Aorta (tissue), 5 donors: ENCODE data around the gene MACF1. TPM values are rescaled to one million over a fixed set of nuclear protein-coding genes. Genes with fewer than 3 reads are reported as not detected.
A peak's percentile ranks its signal among the peaks of the same experiment; 100 is the strongest.
"Not testable (repeated sequence)": the region's sequence is repeated elsewhere in the genome, so short reads cannot be mapped to it uniquely, and the experiment has no call there.

Experiments
- ATAC-seq: fragments of 200-7000 bp; cut with Tn5 transposase; one replicate; pipeline ENCODE4 v1.9.1; 2022; ENCODE audit warnings: moderate library complexity; ENCODE audit not compliant: low FRiP score
- DNase-seq, 2 donors: peaks; one replicate each; pipeline ENCODE4 v3.0.0-alpha.2; 2020
- H3K27ac ChIP-seq, 2 donors: one replicate each; pipeline ENCODE4 v1.5.1; 2013; ENCODE audit warnings: low read length in 2 of 2, mild to moderate bottlenecking in 2 of 2, moderate library complexity in 2 of 2, control low read depth in 1 of 2, inconsistent platforms in 1 of 2, low read depth in 1 of 2
- H3K27me3 ChIP-seq, 2 donors: one replicate each; pipeline ENCODE4 v1.6.1; 2013; ENCODE audit warnings: control low read depth in 1 of 2, low read length in 1 of 2, mild to moderate bottlenecking in 1 of 2, moderate library complexity in 1 of 2; ENCODE audit not compliant: insufficient read depth in 2 of 2, control insufficient read depth in 1 of 2
- H3K36me3 ChIP-seq, 2 donors: one replicate each; pipeline ENCODE4 v1.6.1; 2013; ENCODE audit warnings: control low read depth in 1 of 2, low read length in 1 of 2, mild to moderate bottlenecking in 1 of 2; ENCODE audit not compliant: insufficient read depth in 2 of 2, control insufficient read depth in 1 of 2
- H3K4me1 ChIP-seq, 2 donors: one replicate each; pipeline ENCODE4 v1.6.1; 2013; ENCODE audit warnings: low read length in 2 of 2, control low read depth in 1 of 2, mild to moderate bottlenecking in 1 of 2, moderate library complexity in 1 of 2; ENCODE audit not compliant: insufficient read depth in 2 of 2, control insufficient read depth in 1 of 2
- H3K4me3 ChIP-seq, 2 donors: one replicate each; pipeline ENCODE4 v1.5.1; 2013; ENCODE audit warnings: low read length in 2 of 2, control low read depth in 1 of 2, mild to moderate bottlenecking in 1 of 2
- H3K9me3 ChIP-seq: one replicate; pipeline ENCODE4 v1.6.1; 2013; ENCODE audit warnings: mild to moderate bottlenecking, low read length; ENCODE audit not compliant: control insufficient read depth
- WGBS, 2 donors: extraction: QIAGEN DNeasy Blood & Tissue Kit; methylation state at CpG; one replicate each; pipeline ENCODE4 v1.1.7; 2013; 5-methylcytosine and 5-hydroxymethylcytosine counted together
- intact Hi-C, 2 donors: fragments of 100-400 bp; cut with DNase I; formaldehyde crosslinking; loops; one replicate each; pipeline versions ENCODE4 v1.14.2 to v1.15.0; 2022
- polyA plus RNA-seq, 2 donors: library from polyadenylated mRNA; stranded (reverse); fragments of 200-250 nt; gene quantifications; one replicate each; pipeline ENCODE4 v1.2.3, GENCODE V29; 2013
- total RNA-seq, 2 donors: library from RNA; stranded (reverse); fragmentation: NEBNext Ultra II Directional; extraction: Animal tissue kit (Norgen Biotek cat#: 25700); gene quantifications; one replicate each; pipeline ENCODE4 v1.2.1, GENCODE V29; 2021
- donor health status: healthy with polysubstance abuse.
- donor health status: Bipolar disorder and iron deficiency.
- donor health status: DM: no; HTN: no; CAD: no.
- donor health status: DM: no; HTN: no; CAD: no.
- donor health status: DM: yes; HTN: yes; CAD: no.

Gene MACF1
- total and polyA plus RNA-seq, 4 donors: 38.9 to 785 (median 386) TPM

DNA sequence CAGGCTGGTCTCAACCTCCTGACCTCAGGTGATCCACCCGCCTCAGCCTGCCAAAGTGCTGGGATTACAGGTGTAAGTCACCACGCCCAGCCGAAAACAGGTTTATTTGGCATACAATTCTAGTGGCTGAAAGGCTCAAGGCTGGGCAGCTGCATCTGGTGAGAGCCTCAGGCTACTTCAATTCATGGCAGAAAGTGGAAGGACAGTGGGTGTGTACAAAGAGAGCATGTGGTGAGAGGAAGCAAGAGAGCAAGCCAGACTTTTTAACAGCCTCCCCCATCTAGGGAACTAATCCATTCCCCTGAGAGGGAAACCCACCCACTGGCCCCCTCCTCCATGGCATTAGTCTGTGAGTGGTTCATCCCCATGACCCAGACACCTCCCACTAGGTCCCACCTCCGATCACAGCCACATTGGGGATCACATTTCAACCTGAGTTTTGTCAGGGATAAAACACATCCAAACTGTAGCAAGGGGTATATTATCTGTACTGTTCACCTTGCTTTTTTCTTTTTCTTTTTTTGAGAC is 296.4 kb downstream of the MACF1 start:
- Histone ChIP-seq H3K4me1 (no peaks in the 10 kb centered on the region), H3K27ac (no peak overlapping the region), H3K9me3 (no peaks in the 10 kb centered on the region), H3K4me3 (no peak overlapping the region), H3K27me3 (no peaks in the 10 kb centered on the region), H3K36me3 (no peaks in the 10 kb centered on the region)
- ATAC-seq: no peak
- 91 to 92% methylated on average over 4 of the region's 4 CpGs for WGBS, 2 donors
- DNase-seq: peak; percentile 11 to 15
- intact Hi-C loops: no loop called here

DNA sequence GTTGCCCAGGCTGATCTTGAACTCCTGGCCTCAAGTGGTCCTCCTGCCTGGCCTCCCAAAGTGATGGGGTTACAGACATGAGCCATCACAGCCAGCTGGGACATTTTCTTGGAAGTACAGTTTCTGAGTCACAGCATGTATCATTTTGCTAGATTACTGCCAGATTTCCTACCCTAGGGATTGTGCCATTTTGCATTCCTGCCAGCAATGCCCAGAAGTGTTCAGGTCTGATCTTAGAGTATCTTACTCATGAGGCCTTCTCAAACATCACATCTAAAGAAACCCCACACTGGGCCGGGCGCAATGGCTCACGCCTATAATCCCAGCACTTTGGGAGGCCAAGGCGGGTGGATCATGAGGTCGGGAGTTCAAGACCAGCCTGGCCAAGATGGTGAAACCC is 297.2 kb downstream of the MACF1 start:
- DNase-seq (peak; percentile 21 to 43), ATAC-seq (no peak)
- no peak overlapping the region for H3K4me3 ChIP-seq
- H3K9me3 ChIP-seq: no peaks in the 10 kb centered on the region
- no peaks in the 10 kb centered on the region for H3K27me3 ChIP-seq
- no peaks in the 10 kb centered on the region for H3K4me1 ChIP-seq
- 72 to 73% methylated on average over 5 of the region's 5 CpGs for WGBS, 2 donors
- H3K27ac ChIP-seq: no peak overlapping the region
- intact Hi-C loops: no loop called here
- no peaks in the 10 kb centered on the region for H3K36me3 ChIP-seq

DNA sequence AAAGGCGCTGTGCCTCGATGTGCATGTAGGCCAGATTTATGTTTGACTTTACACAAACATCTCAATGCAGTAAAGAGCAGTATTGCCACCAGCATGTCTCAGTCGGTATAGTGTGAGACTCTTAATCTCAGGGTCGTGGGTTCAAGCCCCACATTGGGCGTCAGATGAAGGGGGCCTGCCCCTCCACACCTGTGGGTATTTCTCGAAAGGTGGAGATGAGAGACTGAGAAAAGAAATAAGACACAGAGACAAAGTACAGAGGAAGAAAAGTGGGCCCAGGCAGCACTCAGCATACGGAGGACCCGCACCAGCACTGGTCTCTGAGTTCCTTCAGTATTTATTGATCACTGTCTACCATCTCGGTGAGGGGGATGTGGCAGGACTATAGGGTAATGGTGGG is 299.9 kb downstream of the MACF1 start:
- peak; percentile 26 to 27 for DNase-seq
- H3K27ac ChIP-seq, H3K4me1 ChIP-seq, H3K27me3 ChIP-seq, H3K36me3 ChIP-seq, H3K4me3 ChIP-seq, ATAC-seq, H3K9me3 ChIP-seq, intact Hi-C loops: not testable (repeated sequence)
- 81% methylated on average over 9 of the region's 9 CpGs for WGBS, 2 donors

DNA sequence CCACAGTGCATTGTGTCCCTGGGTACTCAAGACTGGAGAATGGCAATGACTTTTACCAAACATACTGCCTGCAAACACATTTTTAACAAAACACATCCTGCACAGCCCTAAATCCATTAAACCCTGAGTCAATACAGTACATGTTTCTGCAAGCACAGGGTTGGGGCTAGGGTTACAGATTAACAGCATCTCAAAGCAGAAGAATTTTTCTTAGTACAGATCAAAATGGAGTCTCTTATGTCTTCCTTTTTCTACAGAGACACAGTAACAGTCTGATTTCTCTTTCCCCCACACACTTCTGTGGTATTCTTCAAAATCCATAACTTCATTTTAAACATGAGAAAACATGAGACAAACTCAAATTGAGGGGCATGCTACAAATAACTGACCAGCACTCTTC is 300.8 kb downstream of the MACF1 start:
- H3K9me3 ChIP-seq: no peaks in the 10 kb centered on the region
- no peaks in the 10 kb centered on the region for H3K36me3 ChIP-seq
- ATAC-seq (no peak), DNase-seq (no peak)
- intact Hi-C loops: no loop called here
- no peaks in the 10 kb centered on the region for H3K27me3 ChIP-seq
- H3K27ac ChIP-seq: no peak overlapping the region
- H3K4me3 ChIP-seq: no peak overlapping the region
- no peaks in the 10 kb centered on the region for H3K4me1 ChIP-seq

DNA sequence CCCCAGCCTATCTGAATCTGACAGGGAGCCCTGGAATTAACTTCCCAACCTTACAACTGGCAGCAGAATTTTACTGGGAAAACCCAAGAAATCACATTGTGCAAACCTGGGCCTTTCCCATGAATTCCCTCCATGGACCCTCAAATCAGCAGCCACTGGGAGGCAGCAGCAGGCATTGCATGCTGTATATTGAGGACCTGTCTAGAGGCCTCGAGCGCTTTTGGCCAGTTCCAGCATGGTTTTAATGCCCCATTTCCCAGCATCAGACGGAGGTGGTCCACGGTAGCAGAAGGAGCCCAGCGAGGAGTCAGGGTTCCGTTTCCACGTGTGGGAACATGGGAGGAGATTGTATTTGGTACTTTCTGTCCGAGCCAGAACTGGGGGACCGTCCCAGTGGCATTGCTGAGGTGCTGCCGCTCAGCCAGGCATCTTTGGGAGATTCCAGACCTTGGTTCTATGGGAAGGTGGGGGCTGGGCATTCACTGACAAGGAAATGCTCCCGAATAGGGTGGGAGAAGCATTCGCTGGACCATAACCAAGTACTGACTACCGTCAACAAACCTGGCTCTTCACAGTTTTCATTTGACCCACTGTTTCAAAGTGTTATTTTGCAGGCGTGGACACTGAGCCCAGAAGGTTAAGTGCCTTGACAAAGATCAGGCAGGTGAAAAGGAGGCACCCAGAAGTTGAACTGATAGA is 302.9 kb downstream of the MACF1 start:
- Histone ChIP-seq H3K27ac (no peak overlapping the region), H3K9me3 (no peaks in the 10 kb centered on the region), H3K36me3 (no peaks in the 10 kb centered on the region), H3K4me1 (no peaks in the 10 kb centered on the region), H3K27me3 (no peaks in the 10 kb centered on the region), H3K4me3 (no peak overlapping the region)
- intact Hi-C loops: no loop called here
- DNase-seq (peak; percentile 9 to 55), ATAC-seq (no peak)
- 77% methylated on average over 14 of the region's 14 CpGs for WGBS, 2 donors

DNA sequence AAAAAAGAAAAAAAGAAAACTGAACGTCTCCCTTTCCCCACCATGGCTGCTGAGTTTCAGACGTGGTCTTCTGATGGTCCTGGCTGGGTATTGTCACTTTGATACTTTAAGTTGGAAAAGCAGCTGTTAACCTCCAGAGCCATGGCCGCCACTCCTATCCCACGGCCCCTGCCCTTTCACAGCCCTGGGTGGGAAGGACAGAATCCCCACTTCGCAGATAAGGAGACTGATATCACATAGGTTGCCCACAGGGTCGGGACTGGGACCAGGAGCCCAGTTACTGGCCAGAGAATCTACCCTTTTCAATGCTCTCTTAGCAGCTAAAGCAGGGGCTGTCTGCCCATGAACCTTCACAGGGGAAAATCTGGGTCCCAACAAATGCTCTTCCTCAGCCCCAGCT is 303.8 kb downstream of the MACF1 start:
- WGBS, 2 donors: 87 to 92% methylated on average over 6 of the region's 6 CpGs
- Histone ChIP-seq H3K27ac (no peak overlapping the region), H3K4me1 (no peaks in the 10 kb centered on the region), H3K27me3 (no peaks in the 10 kb centered on the region), H3K36me3 (no peaks in the 10 kb centered on the region), H3K9me3 (no peaks in the 10 kb centered on the region), H3K4me3 (no peak overlapping the region)
- intact Hi-C loops: no loop called here
- DNase-seq (peak in 1 of 2 donors; percentile 61), ATAC-seq (no peak)

DNA sequence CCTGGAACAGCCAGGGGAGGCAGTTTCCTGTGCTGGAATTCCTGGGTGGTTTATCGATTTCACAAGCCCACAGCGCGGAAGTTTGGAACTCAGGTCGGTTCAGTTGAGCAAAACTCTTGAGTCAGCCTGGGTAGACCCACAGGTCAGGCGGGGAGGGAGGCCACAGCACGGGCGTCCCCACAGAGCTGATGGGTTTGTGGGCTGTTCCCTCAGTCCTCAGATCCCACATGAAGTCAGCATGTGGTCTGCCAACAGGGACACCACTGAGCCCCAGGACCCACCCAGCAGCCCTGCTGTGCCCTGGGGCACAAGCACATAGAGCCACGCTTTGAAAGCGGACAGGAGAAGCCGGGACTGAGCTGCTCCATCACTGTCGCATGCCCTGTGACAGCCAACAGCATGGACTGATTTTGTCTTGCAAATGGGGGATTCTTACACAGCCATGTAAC is 304.4 kb downstream of the MACF1 start:
- H3K4me3 ChIP-seq: no peak overlapping the region
- ATAC-seq: no peak
- no peak overlapping the region for H3K27ac ChIP-seq
- no peaks in the 10 kb centered on the region for H3K36me3 ChIP-seq
- DNase-seq: peak; percentile 40 to 54
- no peaks in the 10 kb centered on the region for H3K4me1 ChIP-seq
- no peaks in the 10 kb centered on the region for H3K9me3 ChIP-seq
- WGBS, 2 donors: 82 to 84% methylated on average over 11 of the region's 11 CpGs
- H3K27me3 ChIP-seq: no peaks in the 10 kb centered on the region
- intact Hi-C loops: no loop called here

DNA sequence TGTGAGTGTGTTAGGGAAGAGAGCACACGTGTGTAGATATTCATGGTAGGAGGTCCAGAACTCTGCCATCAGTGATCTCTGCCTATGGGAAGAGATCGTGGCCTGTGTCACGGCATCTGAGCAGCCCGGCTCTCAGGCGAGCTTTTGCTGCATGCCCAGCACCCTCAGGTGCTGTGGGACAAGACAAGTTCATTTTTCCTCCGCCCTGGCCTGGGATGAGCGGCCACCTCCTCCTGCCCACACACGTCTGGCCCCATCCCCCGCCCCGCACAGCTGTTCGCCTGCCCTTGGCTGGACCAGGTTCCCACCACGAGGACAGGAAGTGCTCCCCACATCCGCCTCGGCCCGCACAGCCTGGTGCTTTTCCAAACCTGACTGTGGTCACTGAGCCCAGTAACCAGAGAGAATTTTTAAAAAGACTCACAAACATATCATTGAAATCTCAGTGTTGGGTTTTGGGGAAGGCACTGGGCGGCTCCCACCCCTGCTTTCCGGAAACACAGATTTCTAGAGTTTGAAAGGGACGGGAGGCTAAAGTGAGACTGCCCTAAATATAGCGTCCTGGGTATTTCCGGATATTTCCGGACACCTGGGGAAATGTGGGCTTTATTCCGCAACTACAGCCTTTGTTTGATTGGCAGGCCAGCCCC is 305.0 kb downstream of the MACF1 start:
- no peaks in the 10 kb centered on the region for H3K36me3 ChIP-seq
- 74 to 84% methylated on average over 21 to 22 of the region's 22 CpGs for WGBS, 2 donors
- intact Hi-C loops: no loop called here
- ATAC-seq: peak; percentile 5
- H3K27me3 ChIP-seq: no peaks in the 10 kb centered on the region
- H3K27ac ChIP-seq: no peak overlapping the region
- no peaks in the 10 kb centered on the region for H3K9me3 ChIP-seq
- H3K4me1 ChIP-seq: no peaks in the 10 kb centered on the region
- DNase-seq: peak; percentile 60 to 77
- no peak overlapping the region for H3K4me3 ChIP-seq
